Fibroblast of lung (primary cell): ENCODE data around the gene CPS1. TPM values are rescaled to one million over a fixed set of nuclear protein-coding genes. Genes with fewer than 3 reads are reported as not detected.

Source experiments
- DNase-seq, 2 donors: peaks; one replicate each; pipeline versions ENCODE4 v3.0.0 to v3.0.0-alpha.2; 2010; ENCODE audit warnings: low read depth in 2 of 2
- H2AFZ ChIP-seq: 2 replicates; pipeline ENCODE4 v1.5.1; 2012; ENCODE audit warnings: low read length, control low read depth, inconsistent platforms
- H3K27ac ChIP-seq: 2 replicates; pipeline ENCODE4 v1.5.1; 2011; ENCODE audit warnings: low read length, control low read depth; ENCODE audit not compliant: insufficient read depth
- H3K27me3 ChIP-seq: 2 replicates; pipeline ENCODE4 v1.5.1; 2011; ENCODE audit warnings: mild to moderate bottlenecking, low read length; ENCODE audit not compliant: control insufficient read depth, insufficient read depth
- H3K36me3 ChIP-seq: 2 replicates; pipeline ENCODE4 v1.5.1; 2011; ENCODE audit warnings: low read length; ENCODE audit not compliant: control insufficient read depth, insufficient read depth
- H3K4me1 ChIP-seq: 2 replicates; pipeline ENCODE4 v1.5.1; 2011; ENCODE audit warnings: low read length; ENCODE audit not compliant: control insufficient read depth, insufficient read depth; ENCODE audit errors: extremely low read depth
- H3K4me2 ChIP-seq: 2 replicates; pipeline ENCODE4 v1.5.1; 2011; ENCODE audit warnings: low read length, control low read depth; ENCODE audit not compliant: insufficient read depth; ENCODE audit errors: extremely low read depth
- H3K4me3 ChIP-seq, 4 experiments: fragments of 200-600 bp in 1 of 4; sonication (generic) in 1 of 4; replicated peaks in 1 of 4; 2 replicates each; pipeline ENCODE4 v1.5.1; 2011 to 2016; ENCODE audit warnings: low read length in 4 of 4, low read depth in 3 of 4, mild to moderate bottlenecking in 3 of 4, control low read depth in 2 of 4, inconsistent platforms in 1 of 4, mixed read lengths in 1 of 4; ENCODE audit not compliant: insufficient read depth in 1 of 4; ENCODE audit errors: control extremely low read depth in 1 of 4
- H3K79me2 ChIP-seq: 2 replicates; pipeline ENCODE4 v1.5.1; 2012; ENCODE audit warnings: mild to moderate bottlenecking, low read length, inconsistent platforms; ENCODE audit not compliant: control insufficient read depth, insufficient read depth
- H3K9ac ChIP-seq: 2 replicates; pipeline ENCODE4 v1.5.1; 2011; ENCODE audit warnings: mild to moderate bottlenecking, low read length, control low read depth; ENCODE audit not compliant: insufficient read depth
- H3K9me3 ChIP-seq: 2 replicates; pipeline ENCODE4 v1.5.1; 2012; ENCODE audit warnings: low read depth, low read length; ENCODE audit not compliant: control insufficient read depth, insufficient read depth
- H4K20me1 ChIP-seq: 2 replicates; pipeline ENCODE4 v1.5.1; 2011; ENCODE audit warnings: low read length; ENCODE audit not compliant: control insufficient read depth, insufficient read depth; ENCODE audit errors: extremely low read depth
- CTCF ChIP-seq, 2 donors: IDR thresholded peaks in 1 of 2; conservative IDR thresholded peaks in 1 of 2; 1 replicate in 1 of 2; 2 replicates in 1 of 2; pipeline ENCODE4 v1.5.1; 2011 to 2012; ENCODE audit warnings: low read length in 2 of 2, control low read depth in 1 of 2, inconsistent platforms in 1 of 2, low read depth in 1 of 2, mild to moderate bottlenecking in 1 of 2
- EZH2 ChIP-seq: IDR thresholded peaks from 2 replicates; pipeline ENCODE4 v1.5.1; 2012; ENCODE audit warnings: low read length, control low read depth, mild to moderate bottlenecking; ENCODE audit errors: missing control alignments
- polyA plus RNA-seq, 2 donors: library from polyadenylated mRNA; depleted of rRNA in 1 of 2; stranded (reverse) in 1 of 2; unstranded in 1 of 2; fragments of >200 nt; gene quantifications; 2 replicates each; pipeline ENCODE4 v1.2.1, GENCODE V29; 2011 to 2012; ENCODE audit warnings: missing spikeins in 1 of 2
- total RNA-seq: library from RNA; depleted of rRNA; stranded (reverse); fragments of >200 nt; gene quantifications from 2 replicates; pipeline ENCODE4 v1.2.1, GENCODE V29; 2014

CPS1 gene
- total and polyA plus RNA-seq, 2 donors (not counting 1 experiment from before 2014, with no cell fraction given) = 25.7 to 27.4 TPM

- H4K20me1 ChIP-seq = no peaks in the 10 kb centered on the region
- TF ChIP-seq CTCF (conservative IDR thresholded peaks at IDR 0.05 in 1 of 2, IDR thresholded peaks at IDR 0.05 in 1 of 2; ENCODE audit: low read depth in 1 of 2, low read length in 2 of 2) (no peak), EZH2 (no peak)
- no peak for DNase-seq
- no peak overlapping the region for H3K4me2 ChIP-seq
- H3K9me3 ChIP-seq = no peaks in the 10 kb centered on the region
- no peaks in the 10 kb centered on the region for H3K36me3 ChIP-seq
- H2AFZ ChIP-seq = no peak overlapping the region
- no peak overlapping the region for H3K27ac ChIP-seq
- no peaks in the 10 kb centered on the region for H3K4me1 ChIP-seq
- no peak overlapping the region for H3K9ac ChIP-seq
- H3K79me2 ChIP-seq = no peaks in the 10 kb centered on the region
- no peaks in the 10 kb centered on the region for H3K27me3 ChIP-seq
- H3K4me3 ChIP-seq = no peak overlapping the region
Observed at GRCh38 chr2:210561475-210561874, 5.1 kb downstream of the CPS1 start.

- no peak overlapping the region for H3K4me3 ChIP-seq
- no peaks in the 10 kb centered on the region for H3K36me3 ChIP-seq
- no peaks in the 10 kb centered on the region for H4K20me1 ChIP-seq
- H3K9ac ChIP-seq = no peak overlapping the region
- no peaks in the 10 kb centered on the region for H3K79me2 ChIP-seq
- no peaks in the 10 kb centered on the region for H3K27me3 ChIP-seq
- H2AFZ ChIP-seq = no peak overlapping the region
- no peak overlapping the region for H3K27ac ChIP-seq
- TF ChIP-seq EZH2 = no peak
- TF ChIP-seq CTCF (conservative IDR thresholded peaks at IDR 0.05 in 1 of 2, IDR thresholded peaks at IDR 0.05 in 1 of 2; ENCODE audit: low read depth in 1 of 2, low read length in 2 of 2) = no peak
- H3K4me2 ChIP-seq = no peak overlapping the region
- DNase-seq = no peak
- no peaks in the 10 kb centered on the region for H3K4me1 ChIP-seq
- H3K9me3 ChIP-seq = no peaks in the 10 kb centered on the region
Observed at GRCh38 chr2:210562091-210562490, 5.7 kb downstream of the CPS1 start.

- H4K20me1 ChIP-seq = no peaks in the 10 kb centered on the region
- H3K4me3 ChIP-seq = no peak overlapping the region
- H2AFZ ChIP-seq = no peak overlapping the region
- no peaks in the 10 kb centered on the region for H3K27me3 ChIP-seq
- no peaks in the 10 kb centered on the region for H3K79me2 ChIP-seq
- H3K27ac ChIP-seq = no peak overlapping the region
- TF ChIP-seq CTCF (conservative IDR thresholded peaks at IDR 0.05 in 1 of 2, IDR thresholded peaks at IDR 0.05 in 1 of 2; ENCODE audit: low read depth in 1 of 2, low read length in 2 of 2) = no peak
- TF ChIP-seq EZH2 = no peak
- no peak overlapping the region for H3K9ac ChIP-seq
- H3K4me2 ChIP-seq = no peak overlapping the region
- no peaks in the 10 kb centered on the region for H3K36me3 ChIP-seq
- DNase-seq = no peak
- H3K4me1 ChIP-seq = no peaks in the 10 kb centered on the region
- H3K9me3 ChIP-seq = no peaks in the 10 kb centered on the region
Observed at GRCh38 chr2:210562502-210563080, 6.2 kb downstream of the CPS1 start.
